ENCODE results near the gene NGEF. TPM values are rescaled to one million over a fixed set of nuclear protein-coding genes. Genes with fewer than 3 reads are reported as not detected.
A peak's percentile ranks its signal among the peaks of the same experiment; 100 is the strongest.

NGEF gene
- total and polyA plus RNA-seq, 9 of the 15 experiments (the other 6 are each of a cell fraction or from before 2014, with no cell fraction given) = 0.07 to 0.17 (median 0.09) TPM; not detected in 6

DNA sequence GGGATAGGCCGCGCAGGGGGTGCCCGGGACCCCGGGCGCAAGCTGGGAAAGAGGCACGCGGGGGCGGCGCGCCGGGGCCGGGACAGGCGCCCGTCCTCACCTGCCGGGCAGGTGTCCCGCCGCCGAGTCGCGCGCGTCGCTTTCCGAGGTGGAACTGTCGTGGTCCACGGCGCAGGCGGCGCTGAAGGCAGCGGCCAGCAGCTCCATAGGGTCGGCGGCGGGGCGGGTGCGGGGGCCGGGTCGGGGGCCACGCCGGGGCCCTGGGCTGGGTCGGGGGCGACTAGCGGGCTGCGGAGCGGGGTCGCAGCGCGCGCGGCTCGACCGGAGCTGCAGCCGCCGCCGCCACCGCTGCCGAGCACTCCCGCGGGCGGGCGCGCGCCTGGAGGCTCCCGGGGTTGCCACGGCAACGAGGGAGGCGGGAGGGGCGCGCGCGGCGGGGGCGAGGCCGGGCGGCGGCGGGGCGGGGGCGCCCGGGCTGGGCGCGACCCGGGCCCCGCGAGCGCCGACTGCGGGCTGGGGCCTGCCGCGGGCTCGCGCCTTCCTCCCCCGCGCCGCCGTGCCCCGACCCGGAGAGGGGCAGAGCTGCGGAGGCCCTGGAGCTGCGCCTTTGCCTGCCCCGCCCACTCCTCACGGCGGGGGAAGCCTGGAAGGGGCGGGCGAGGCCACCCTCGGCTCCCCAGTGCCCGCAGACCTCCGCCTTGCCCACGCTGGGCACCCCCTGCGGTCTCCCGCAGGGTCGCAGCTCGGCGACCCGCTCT is 85.1 kb downstream of the NGEF start (continued):
- TF ChIP-seq ZNF76 (CRISPR knock-in tag; IDR thresholded peaks at IDR 0.05; ENCODE audit: borderline replicate concordance) (no peak), SMAD4 (CRISPR knock-in tag; conservative IDR thresholded peaks at IDR 0.05) (no peak), FUS (optimal IDR thresholded peaks at IDR 0.05; ENCODE audit: low read depth, low read length) (no peak), JUN (IDR thresholded peaks at IDR 0.05; ENCODE audit: borderline replicate concordance, low read depth, low read length) (no peak), JUN (CRISPR knock-in tag; IDR thresholded peaks at IDR 0.05; ENCODE audit: borderline replicate concordance) (no peak), NR2C1 (IDR thresholded peaks at IDR 0.05) (no peak), NR2C1 (tag; IDR thresholded peaks at IDR 0.05) (no peak), ZNF143 (CRISPR knock-in tag; IDR thresholded peaks at IDR 0.05) (no peak), ZBED1 (IDR thresholded peaks at IDR 0.05) (no peak)

DNA sequence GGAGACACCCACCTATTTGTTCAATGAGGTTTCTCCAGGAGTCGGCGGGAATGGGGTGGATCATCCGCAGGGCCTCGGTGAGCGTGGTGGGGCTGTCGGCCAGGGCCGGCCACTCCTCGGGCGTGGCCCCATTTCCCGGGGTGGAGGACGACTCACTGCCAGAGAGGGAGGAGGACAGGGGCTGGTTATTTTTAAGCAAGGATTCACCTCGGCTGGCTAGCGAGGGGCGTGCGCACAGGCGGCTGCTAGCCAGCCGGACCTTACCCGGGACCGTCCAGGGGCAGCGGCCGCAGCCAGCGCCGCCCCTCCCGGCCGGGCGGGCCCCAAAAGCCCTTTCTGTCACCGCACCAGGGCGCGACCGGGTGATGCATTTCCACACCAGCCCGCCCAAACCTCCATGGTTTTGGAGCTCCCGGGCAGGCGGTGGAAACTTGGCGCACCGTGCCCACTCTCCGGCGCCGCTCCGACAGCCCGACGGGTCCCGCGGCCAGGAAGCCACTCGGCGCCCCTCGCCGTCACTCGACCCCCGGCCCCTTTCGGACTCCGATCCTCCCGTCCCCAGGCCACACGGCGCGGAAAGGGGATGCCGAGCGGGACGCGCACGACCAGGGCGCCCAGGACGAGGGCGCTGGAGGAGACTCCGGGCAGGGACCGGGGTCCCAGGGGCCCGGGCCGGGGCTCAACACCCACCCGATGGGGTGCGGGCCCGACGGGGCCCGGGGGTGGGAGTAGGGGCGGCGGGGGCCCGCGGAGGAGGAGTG is 85.8 kb downstream of the NGEF start:
- Histone ChIP-seq H3K9me1 (ENCODE audit: control insufficient read depth, insufficient read depth, low read length) (no peaks in the 10 kb centered on the region), H3K36me3 (ENCODE audit: control insufficient read depth, insufficient read depth, low read length) (no peaks in the 10 kb centered on the region), H3K79me2 (ENCODE audit: control insufficient read depth, insufficient read depth, low read length) (no peaks in the 10 kb centered on the region), H3K4me3 (no peak overlapping the region), H3K9me3 (replicated peaks; ENCODE audit: control insufficient read depth, insufficient read depth, low read depth, low read length) (no peaks in the 10 kb centered on the region), H3K9ac (ENCODE audit: insufficient read depth in 1 of 2, low read depth in 2 of 2, low read length in 2 of 2) (no peak overlapping the region), H4K20me1 (replicated peaks; ENCODE audit: control insufficient read depth, insufficient read depth, low read length) (no peaks in the 10 kb centered on the region), H3K4me2 (ENCODE audit: insufficient read depth, low read length) (no peak overlapping the region), H2AFZ (ENCODE audit: low read depth, low read length) (no peak overlapping the region), H3K4me1 (replicated peaks in 1 of 2; ENCODE audit: control insufficient read depth in 2 of 2, insufficient read depth in 2 of 2, low read length in 2 of 2) (peaks cover 0 to 16% of the 10 kb centered on the region in 2 experiments; a peak in 2 of 5 replicates), H3K27me3 (ENCODE audit: control insufficient read depth in 2 of 2, insufficient read depth in 2 of 2, low read length in 2 of 2) (peaks cover 4 to 43% of the 10 kb centered on the region in 2 experiments; a peak in 3 of 5 replicates), H3K27ac (ENCODE audit: extremely low read depth, low read depth, low read length) (no peak overlapping the region)
- WGBS (ENCODE audit: insufficient coverage, low coverage, missing lambda C conversion rate) = 0% methylated on average over 6 of the region's 76 CpGs
- ATAC-seq = no peak
- no peak for FAIRE-seq
- in situ Hi-C loops (cut with MboI) (no loop called here), intact Hi-C loops (cut with micrococcal nuclease) (no loop called here)
- peak in 2 of 4 experiments; percentile 23 to 31 for DNase-seq (ENCODE audit: extremely low read depth in 1 of 4, low spot score in 3 of 4)
- TF ChIP-seq, protein P1, sequence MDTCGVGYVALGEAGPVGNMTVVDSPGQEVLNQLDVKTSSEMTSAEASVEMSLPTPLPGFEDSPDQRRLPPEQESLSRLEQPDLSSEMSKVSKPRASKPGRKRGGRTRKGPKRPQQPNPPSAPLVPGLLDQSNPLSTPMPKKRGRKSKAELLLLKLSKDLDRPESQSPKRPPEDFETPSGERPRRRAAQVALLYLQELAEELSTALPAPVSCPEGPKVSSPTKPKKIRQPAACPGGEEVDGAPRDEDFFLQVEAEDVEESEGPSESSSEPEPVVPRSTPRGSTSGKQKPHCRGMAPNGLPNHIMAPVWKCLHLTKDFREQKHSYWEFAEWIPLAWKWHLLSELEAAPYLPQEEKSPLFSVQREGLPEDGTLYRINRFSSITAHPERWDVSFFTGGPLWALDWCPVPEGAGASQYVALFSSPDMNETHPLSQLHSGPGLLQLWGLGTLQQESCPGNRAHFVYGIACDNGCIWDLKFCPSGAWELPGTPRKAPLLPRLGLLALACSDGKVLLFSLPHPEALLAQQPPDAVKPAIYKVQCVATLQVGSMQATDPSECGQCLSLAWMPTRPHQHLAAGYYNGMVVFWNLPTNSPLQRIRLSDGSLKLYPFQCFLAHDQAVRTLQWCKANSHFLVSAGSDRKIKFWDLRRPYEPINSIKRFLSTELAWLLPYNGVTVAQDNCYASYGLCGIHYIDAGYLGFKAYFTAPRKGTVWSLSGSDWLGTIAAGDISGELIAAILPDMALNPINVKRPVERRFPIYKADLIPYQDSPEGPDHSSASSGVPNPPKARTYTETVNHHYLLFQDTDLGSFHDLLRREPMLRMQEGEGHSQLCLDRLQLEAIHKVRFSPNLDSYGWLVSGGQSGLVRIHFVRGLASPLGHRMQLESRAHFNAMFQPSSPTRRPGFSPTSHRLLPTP (IDR thresholded peaks at IDR 0.05; ENCODE audit: borderline replicate concordance, extremely low read depth, insufficient read length) = no peak
- TF ChIP-seq ZNF175 (CRISPR knock-in tag; IDR thresholded peaks at IDR 0.05; ENCODE audit: low read depth) = no peak
- TF ChIP-seq, protein P2, sequence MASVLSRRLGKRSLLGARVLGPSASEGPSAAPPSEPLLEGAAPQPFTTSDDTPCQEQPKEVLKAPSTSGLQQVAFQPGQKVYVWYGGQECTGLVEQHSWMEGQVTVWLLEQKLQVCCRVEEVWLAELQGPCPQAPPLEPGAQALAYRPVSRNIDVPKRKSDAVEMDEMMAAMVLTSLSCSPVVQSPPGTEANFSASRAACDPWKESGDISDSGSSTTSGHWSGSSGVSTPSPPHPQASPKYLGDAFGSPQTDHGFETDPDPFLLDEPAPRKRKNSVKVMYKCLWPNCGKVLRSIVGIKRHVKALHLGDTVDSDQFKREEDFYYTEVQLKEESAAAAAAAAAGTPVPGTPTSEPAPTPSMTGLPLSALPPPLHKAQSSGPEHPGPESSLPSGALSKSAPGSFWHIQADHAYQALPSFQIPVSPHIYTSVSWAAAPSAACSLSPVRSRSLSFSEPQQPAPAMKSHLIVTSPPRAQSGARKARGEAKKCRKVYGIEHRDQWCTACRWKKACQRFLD (CRISPR knock-in tag; IDR thresholded peaks at IDR 0.05) = no peak
- no TSS peak for BruUV-seq (replicated peaks)
- ChIA-PET CTCF (ENCODE audit: low intra/inter-chr PET ratio) (no interaction called here), POLR2A (no interaction called here)

Measured in K562 (cell line).